Hepatocyte (in vitro differentiated cells): Measurements from ENCODE around the gene FBLN2.

Source experiments
- CTCF ChIP-seq: fragments of 200-600 bp; sonication (generic); IDR thresholded peaks from 2 replicates; pipeline ENCODE4 v1.5.1; 2016; ENCODE audit warnings: antibody characterized with exemption, mild to moderate bottlenecking; ENCODE audit not compliant: poor library complexity
- EZH2 ChIP-seq: fragments of 200-600 bp; sonication (generic); IDR thresholded peaks from 2 replicates; pipeline ENCODE4 v1.6.1; 2016; ENCODE audit warnings: antibody characterized with exemption, mild to moderate bottlenecking, borderline replicate concordance
- EZH2phosphoT487 ChIP-seq: fragments of 200-600 bp; sonication (generic); IDR thresholded peaks from one replicate; pipeline ENCODE4 v1.6.1; 2018; ENCODE audit warnings: antibody characterized with exemption, mild to moderate bottlenecking, low read depth, moderate library complexity; ENCODE audit not compliant: unreplicated experiment, severe bottlenecking

- TF ChIP-seq EZH2, result no peak
- peak; percentile 42 for TF ChIP-seq CTCF
- TF ChIP-seq EZH2phosphoT487, result no peak
Observed at GRCh38 chr3:13500133-13500885, 48.6 kb upstream of the FBLN2 start.
